Measurements from ENCODE around the gene PLK4. TPM values are rescaled to one million over a fixed set of nuclear protein-coding genes. Genes with fewer than 3 reads are reported as not detected.

PLK4 gene
- total RNA-seq, 1 experiment from 2014 or later: 40.2 TPM

DNA sequence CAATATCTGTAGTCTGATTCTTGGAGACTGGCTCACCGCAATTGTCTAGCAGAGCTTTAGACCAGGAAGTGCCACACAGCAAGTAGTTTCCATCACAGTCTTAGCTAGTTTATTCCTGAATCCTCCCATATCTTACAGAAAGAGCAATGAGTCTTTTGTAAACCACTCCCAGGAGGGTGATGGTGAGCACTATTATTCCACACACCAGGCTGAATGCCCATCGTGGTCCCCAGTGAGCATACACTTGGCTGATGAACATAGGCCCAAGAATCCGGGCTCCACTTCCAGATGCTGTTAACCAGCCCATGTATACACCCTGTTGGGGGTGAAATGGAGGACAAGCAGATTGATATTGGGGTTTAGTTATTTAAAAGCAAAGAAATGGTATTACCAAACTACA is 39.8 kb downstream of the PLK4 start:
- Histone ChIP-seq H3K9ac (ENCODE audit: extremely low read depth, insufficient read length, low read length) (no peak overlapping the region), H3K4me1 (ENCODE audit: insufficient read depth, low read length) (no peaks in the 10 kb centered on the region)
- no CpG with 5 or more reads among the region's 3 CpGs for WGBS (ENCODE audit: extremely low coverage, insufficient read length, low lambda C conversion rate)

More for the DNA sequence above, 39.8 kb downstream of the PLK4 start:
- H3K23ac ChIP-seq (ENCODE audit: insufficient read length, low read depth, low read length): no peak overlapping the region
- H3K18ac ChIP-seq (ENCODE audit: insufficient read length, low read depth, low read length): no peak overlapping the region
- H2BK12ac ChIP-seq (ENCODE audit: insufficient read length, low read depth, low read length): no peak overlapping the region
- H3K4ac ChIP-seq (ENCODE audit: low read depth, low read length): no peak overlapping the region
- no peak overlapping the region for H3T11ph ChIP-seq (ENCODE audit: low read length)
- peaks cover 4 to 13% (median 4%) of the 10 kb centered on the region in 3 experiments for H3K36me3 Mint-ChIP-seq (ENCODE audit: insufficient read depth in 1 of 3, low read depth in 3 of 3)
- no peak overlapping the region for H2AFZ ChIP-seq (ENCODE audit: low read length)
- H4K5ac ChIP-seq (ENCODE audit: insufficient read length, low read depth, low read length): no peak overlapping the region
- H3K27me3 ChIP-seq (ENCODE audit: insufficient read depth, low read length): no peaks in the 10 kb centered on the region
- no peaks in the 10 kb centered on the region; a peak in 1 of 5 replicates for H3K9me3 Mint-ChIP-seq
- H2BK20ac ChIP-seq (ENCODE audit: low read depth, low read length, poor library complexity, severe bottlenecking): no peak overlapping the region
- no peak overlapping the region for H2BK5ac ChIP-seq (ENCODE audit: insufficient read length, low read length)
- no peak overlapping the region for H3K27ac ChIP-seq (ENCODE audit: insufficient read length, low read depth, low read length)
- no peaks in the 10 kb centered on the region for H3K79me2 ChIP-seq (ENCODE audit: insufficient read depth, low read length)
- no peak overlapping the region for H2AK5ac ChIP-seq (ENCODE audit: insufficient read length, low read length)
- no peak overlapping the region for H2BK120ac ChIP-seq (ENCODE audit: low read depth, low read length, poor library complexity, severe bottlenecking)
- no peak overlapping the region for H3K14ac ChIP-seq (ENCODE audit: insufficient read depth, low read length)
- TF ChIP-seq, protein P1, sequence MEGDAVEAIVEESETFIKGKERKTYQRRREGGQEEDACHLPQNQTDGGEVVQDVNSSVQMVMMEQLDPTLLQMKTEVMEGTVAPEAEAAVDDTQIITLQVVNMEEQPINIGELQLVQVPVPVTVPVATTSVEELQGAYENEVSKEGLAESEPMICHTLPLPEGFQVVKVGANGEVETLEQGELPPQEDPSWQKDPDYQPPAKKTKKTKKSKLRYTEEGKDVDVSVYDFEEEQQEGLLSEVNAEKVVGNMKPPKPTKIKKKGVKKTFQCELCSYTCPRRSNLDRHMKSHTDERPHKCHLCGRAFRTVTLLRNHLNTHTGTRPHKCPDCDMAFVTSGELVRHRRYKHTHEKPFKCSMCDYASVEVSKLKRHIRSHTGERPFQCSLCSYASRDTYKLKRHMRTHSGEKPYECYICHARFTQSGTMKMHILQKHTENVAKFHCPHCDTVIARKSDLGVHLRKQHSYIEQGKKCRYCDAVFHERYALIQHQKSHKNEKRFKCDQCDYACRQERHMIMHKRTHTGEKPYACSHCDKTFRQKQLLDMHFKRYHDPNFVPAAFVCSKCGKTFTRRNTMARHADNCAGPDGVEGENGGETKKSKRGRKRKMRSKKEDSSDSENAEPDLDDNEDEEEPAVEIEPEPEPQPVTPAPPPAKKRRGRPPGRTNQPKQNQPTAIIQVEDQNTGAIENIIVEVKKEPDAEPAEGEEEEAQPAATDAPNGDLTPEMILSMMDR (conservative IDR thresholded peaks at IDR 0.05): no peak
- H3K4me3 Mint-ChIP-seq: no peak overlapping the region
- H3K23me2 ChIP-seq (ENCODE audit: insufficient read length, low read depth, low read length, poor library complexity, severe bottlenecking): no peaks in the 10 kb centered on the region
- no peaks in the 10 kb centered on the region for H3K79me1 ChIP-seq (ENCODE audit: insufficient read depth, low read depth, low read length, poor library complexity, severe bottlenecking)
- no peak overlapping the region for H2BK15ac ChIP-seq (ENCODE audit: low read depth, low read length)
- H4K91ac ChIP-seq (ENCODE audit: insufficient read length, low read depth, low read length): no peak overlapping the region
- no peaks in the 10 kb centered on the region for H4K20me1 ChIP-seq (ENCODE audit: control insufficient read depth, insufficient read depth, insufficient read length)
- no peaks in the 10 kb centered on the region for H3K9me3 ChIP-seq (ENCODE audit: control insufficient read depth, low read depth, low read length)
- no peak overlapping the region for H4K8ac ChIP-seq (replicated peaks; ENCODE audit: insufficient read length, low read depth, low read length)
- DNase-seq: no peak
- no peak overlapping the region for H3K56ac ChIP-seq (ENCODE audit: insufficient read length, low read depth, low read length)
- H3K4me2 ChIP-seq (ENCODE audit: insufficient read depth, insufficient read length, low read length): no peak overlapping the region
- no peaks in the 10 kb centered on the region for H3K27me3 Mint-ChIP-seq (ENCODE audit: low read depth)
- H3K27ac Mint-ChIP-seq: no peak overlapping the region
- H3K4me1 Mint-ChIP-seq: no peaks in the 10 kb centered on the region

All from H9 (cell line).